Astrocyte (in vitro differentiated cells and primary cell): ENCODE measurements around the gene ARV1. TPM values are rescaled to one million over a fixed set of nuclear protein-coding genes. Genes with fewer than 3 reads are reported as not detected.

Experiments used
- DNase-seq: peaks from one replicate; pipeline ENCODE4 v3.0.0-alpha.2; 2010; ENCODE audit warnings: low read depth
- FAIRE-seq: peaks from 2 replicates; lab custom pipeline; 2011; peaks lifted over from hg19 to GRCh38; lab: Jason Lieb, UNC
- H2AFZ ChIP-seq: 2 replicates; pipeline ENCODE4 v1.6.0; 2012; ENCODE audit warnings: low read depth, low read length, inconsistent platforms
- H3K27ac ChIP-seq: 2 replicates; pipeline ENCODE4 v1.5.1; 2011; ENCODE audit warnings: low read depth, low read length, inconsistent platforms
- H3K27me3 ChIP-seq: 2 replicates; pipeline ENCODE4 v1.6.0; 2011; ENCODE audit warnings: low read length, inconsistent platforms; ENCODE audit not compliant: insufficient read depth
- H3K36me3 ChIP-seq: 2 replicates; pipeline ENCODE4 v1.5.1; 2011; ENCODE audit warnings: low read length, inconsistent platforms; ENCODE audit not compliant: insufficient read depth
- H3K4me1 ChIP-seq: 2 replicates; pipeline ENCODE4 v1.5.1; 2011; ENCODE audit warnings: low read length, inconsistent platforms; ENCODE audit not compliant: insufficient read depth
- H3K4me2 ChIP-seq: 2 replicates; pipeline ENCODE4 v1.6.0; 2012; ENCODE audit warnings: low read length, inconsistent platforms
- H3K4me3 ChIP-seq: 2 replicates; pipeline ENCODE4 v1.5.1; 2011; ENCODE audit warnings: low read depth, mild to moderate bottlenecking, low read length, inconsistent platforms; ENCODE audit not compliant: insufficient read depth
- H3K79me2 ChIP-seq: 2 replicates; pipeline ENCODE4 v1.6.0; 2012; ENCODE audit warnings: mild to moderate bottlenecking, low read length, inconsistent platforms; ENCODE audit not compliant: insufficient read depth
- H3K9ac ChIP-seq: 2 replicates; pipeline ENCODE4 v1.6.0; 2012; ENCODE audit warnings: mild to moderate bottlenecking, low read length, inconsistent platforms
- H3K9me3 ChIP-seq: 2 replicates; pipeline ENCODE4 v1.5.1; 2012; ENCODE audit warnings: low read depth, mild to moderate bottlenecking, low read length, inconsistent platforms; ENCODE audit not compliant: insufficient read depth
- H4K20me1 ChIP-seq: 2 replicates; pipeline ENCODE4 v1.6.0; 2012; ENCODE audit warnings: low read length, inconsistent platforms; ENCODE audit not compliant: insufficient read depth
- H3K27ac Mint-ChIP-seq: one replicate; pipeline ENCODE4 v1.8.0; 2021; ENCODE audit warnings: mild to moderate bottlenecking, mixed read lengths; ENCODE audit not compliant: unreplicated experiment
- H3K27me3 Mint-ChIP-seq: one replicate; pipeline ENCODE4 v1.8.0; 2021; ENCODE audit warnings: low read depth, mixed read lengths; ENCODE audit not compliant: unreplicated experiment
- H3K36me3 Mint-ChIP-seq: one replicate; pipeline ENCODE4 v1.8.0; 2021; ENCODE audit warnings: low read depth, mixed read lengths; ENCODE audit not compliant: unreplicated experiment
- H3K4me1 Mint-ChIP-seq: one replicate; pipeline ENCODE4 v1.8.0; 2021; ENCODE audit warnings: low read depth, mixed read lengths; ENCODE audit not compliant: unreplicated experiment
- H3K4me3 Mint-ChIP-seq: one replicate; pipeline ENCODE4 v1.8.0; 2021; ENCODE audit warnings: mild to moderate bottlenecking, moderate library complexity, mixed read lengths; ENCODE audit not compliant: unreplicated experiment
- H3K9me3 Mint-ChIP-seq: one replicate; pipeline ENCODE4 v1.8.0; 2021; ENCODE audit warnings: mild to moderate bottlenecking, mixed read lengths; ENCODE audit not compliant: unreplicated experiment
- EZH2 ChIP-seq: IDR thresholded peaks from 2 replicates; pipeline ENCODE4 v1.6.1; 2012; ENCODE audit warnings: mild to moderate bottlenecking, low read length, inconsistent platforms; ENCODE audit not compliant: insufficient read depth
- total RNA-seq: library from RNA; stranded (reverse); gene quantifications from 2 replicates; pipeline ENCODE4 v1.2.1, GENCODE V29; 2021
- TF ChIP-seq, protein P1 (sequence below): IDR thresholded peaks from 2 replicates; pipeline ENCODE4 v1.5.1; 2011; ENCODE audit warnings: low read depth, mild to moderate bottlenecking, inconsistent platforms, low read length, moderate library complexity; ENCODE audit not compliant: insufficient read depth

The ARV1 gene
- total RNA-seq, 1 donor from 2014 or later = 14.4 TPM

DNA sequence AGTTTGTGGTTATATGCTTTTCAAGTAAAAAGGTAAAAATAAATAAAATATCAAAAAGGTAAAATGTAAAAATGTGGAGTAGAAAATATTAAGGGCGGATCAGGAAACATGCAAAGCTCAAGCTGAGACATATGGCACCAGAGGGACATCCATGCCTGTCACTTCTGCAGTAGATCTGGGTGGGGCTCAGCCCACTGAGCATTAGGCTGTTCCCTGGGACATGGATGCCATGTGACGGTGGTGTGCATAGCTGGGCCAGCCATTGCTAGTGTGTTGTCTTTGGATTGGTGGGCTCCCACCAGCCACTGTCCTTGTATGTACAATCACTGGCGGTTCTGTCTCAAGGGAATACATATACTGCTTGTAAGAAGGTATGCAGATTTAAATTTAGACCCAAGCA lies 3.3 kb upstream of the ARV1 start:
- DNase-seq (no peak), FAIRE-seq (no peak)
- H3K4me3 Mint-ChIP-seq = no peak overlapping the region
- H3K4me3 ChIP-seq = no peak overlapping the region
- no peak overlapping the region for H3K27ac Mint-ChIP-seq
- no peak for TF ChIP-seq EZH2
- TF ChIP-seq, protein P1, sequence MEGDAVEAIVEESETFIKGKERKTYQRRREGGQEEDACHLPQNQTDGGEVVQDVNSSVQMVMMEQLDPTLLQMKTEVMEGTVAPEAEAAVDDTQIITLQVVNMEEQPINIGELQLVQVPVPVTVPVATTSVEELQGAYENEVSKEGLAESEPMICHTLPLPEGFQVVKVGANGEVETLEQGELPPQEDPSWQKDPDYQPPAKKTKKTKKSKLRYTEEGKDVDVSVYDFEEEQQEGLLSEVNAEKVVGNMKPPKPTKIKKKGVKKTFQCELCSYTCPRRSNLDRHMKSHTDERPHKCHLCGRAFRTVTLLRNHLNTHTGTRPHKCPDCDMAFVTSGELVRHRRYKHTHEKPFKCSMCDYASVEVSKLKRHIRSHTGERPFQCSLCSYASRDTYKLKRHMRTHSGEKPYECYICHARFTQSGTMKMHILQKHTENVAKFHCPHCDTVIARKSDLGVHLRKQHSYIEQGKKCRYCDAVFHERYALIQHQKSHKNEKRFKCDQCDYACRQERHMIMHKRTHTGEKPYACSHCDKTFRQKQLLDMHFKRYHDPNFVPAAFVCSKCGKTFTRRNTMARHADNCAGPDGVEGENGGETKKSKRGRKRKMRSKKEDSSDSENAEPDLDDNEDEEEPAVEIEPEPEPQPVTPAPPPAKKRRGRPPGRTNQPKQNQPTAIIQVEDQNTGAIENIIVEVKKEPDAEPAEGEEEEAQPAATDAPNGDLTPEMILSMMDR = no peak
- H4K20me1 ChIP-seq = peaks cover 6% of the 10 kb centered on the region
- H3K27me3 Mint-ChIP-seq = no peaks in the 10 kb centered on the region
- H3K36me3 ChIP-seq = no peaks in the 10 kb centered on the region
- peaks cover 5% of the 10 kb centered on the region for H3K4me1 ChIP-seq
- H3K27me3 ChIP-seq = no peaks in the 10 kb centered on the region
- no peak overlapping the region for H3K27ac ChIP-seq
- H3K4me1 Mint-ChIP-seq = peaks cover 14% of the 10 kb centered on the region
- no peak overlapping the region for H3K9ac ChIP-seq
- H3K9me3 Mint-ChIP-seq = no peaks in the 10 kb centered on the region
- no peak overlapping the region for H3K4me2 ChIP-seq
- H2AFZ ChIP-seq = no peak overlapping the region
- peaks cover 22% of the 10 kb centered on the region for H3K79me2 ChIP-seq
- H3K36me3 Mint-ChIP-seq = no peaks in the 10 kb centered on the region
- no peaks in the 10 kb centered on the region for H3K9me3 ChIP-seq

DNA sequence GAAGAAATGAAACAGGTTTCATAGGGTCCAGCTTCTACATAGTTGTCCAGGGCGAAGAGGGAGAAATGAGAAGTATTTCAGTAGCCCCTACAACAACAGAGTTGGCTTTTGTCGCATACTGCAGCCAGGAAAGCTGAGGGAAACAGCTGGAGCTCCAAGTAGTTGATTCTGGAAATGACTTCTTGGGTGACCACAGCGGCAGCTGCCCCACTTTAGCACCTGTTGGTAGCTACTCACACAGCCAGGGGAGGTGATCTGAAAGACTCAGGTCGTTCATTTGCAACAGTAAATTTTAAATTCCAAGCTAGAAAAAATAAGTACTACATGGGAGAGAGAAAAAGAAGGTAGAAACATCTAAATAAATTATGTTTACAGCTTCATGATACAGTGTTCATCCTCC lies 2.5 kb upstream of the ARV1 start:
- no peak overlapping the region for H2AFZ ChIP-seq
- H4K20me1 ChIP-seq = peaks cover 6% of the 10 kb centered on the region
- H3K36me3 Mint-ChIP-seq = no peaks in the 10 kb centered on the region
- H3K36me3 ChIP-seq = peaks cover 4% of the 10 kb centered on the region
- TF ChIP-seq, protein P1 = no peak
- no peak for TF ChIP-seq EZH2
- peaks cover 14% of the 10 kb centered on the region for H3K4me1 Mint-ChIP-seq
- H3K9ac ChIP-seq = no peak overlapping the region
- peaks cover 5% of the 10 kb centered on the region for H3K4me1 ChIP-seq
- no peak overlapping the region for H3K4me2 ChIP-seq
- H3K27me3 ChIP-seq = no peaks in the 10 kb centered on the region
- no peak for DNase-seq
- H3K27ac Mint-ChIP-seq = no peak overlapping the region
- H3K4me3 ChIP-seq = no peak overlapping the region
- no peak overlapping the region for H3K4me3 Mint-ChIP-seq
- no peak overlapping the region for H3K27ac ChIP-seq
- no peak for FAIRE-seq
- no peaks in the 10 kb centered on the region for H3K9me3 Mint-ChIP-seq
- no peaks in the 10 kb centered on the region for H3K27me3 Mint-ChIP-seq
- no peaks in the 10 kb centered on the region for H3K9me3 ChIP-seq
- H3K79me2 ChIP-seq = peaks cover 27% of the 10 kb centered on the region

DNA sequence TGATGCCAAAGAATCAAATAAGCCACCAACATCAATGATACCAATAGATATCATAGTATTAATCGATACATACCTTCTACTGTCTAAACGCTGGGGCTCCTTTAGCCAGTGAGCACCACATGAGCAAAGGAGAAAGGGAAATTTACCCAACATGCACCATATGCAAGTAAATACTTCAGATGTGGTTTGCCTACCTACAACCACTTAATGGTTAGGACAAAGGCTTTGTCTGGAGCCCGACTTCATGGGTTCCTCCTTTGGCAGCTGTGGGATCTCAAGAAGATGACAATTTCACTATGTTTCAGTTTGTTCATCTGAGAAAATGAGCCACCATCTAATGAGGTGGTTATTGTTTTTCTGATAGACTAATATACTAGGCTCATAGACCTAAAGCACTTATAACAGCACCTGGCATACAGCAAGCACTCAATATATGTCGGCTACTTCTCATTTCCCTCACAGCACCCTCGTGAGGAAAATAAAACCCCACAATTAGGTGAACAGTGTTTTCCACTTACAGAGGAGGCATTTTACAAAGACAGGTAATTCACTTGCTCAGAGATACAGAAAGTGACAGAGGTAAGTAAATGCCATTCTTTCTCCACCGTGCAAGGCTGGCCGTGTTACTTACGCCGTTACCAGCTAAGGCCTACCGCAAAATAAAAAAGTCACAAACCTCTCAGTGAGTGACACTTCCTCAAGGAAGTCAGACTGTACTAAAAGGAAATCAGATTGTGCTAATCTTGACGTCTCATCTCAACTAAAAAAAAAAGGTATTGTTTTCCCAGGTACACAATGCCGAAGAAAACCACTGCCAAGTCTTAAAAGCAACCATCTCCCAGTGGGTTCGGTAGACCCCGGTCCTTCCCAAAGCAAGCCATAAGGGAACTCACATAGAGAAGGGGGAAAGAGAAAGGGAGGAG lies 1.8 kb upstream of the ARV1 start:
- peak overlapping the region; percentile 89 for H3K4me3 Mint-ChIP-seq
- Histone ChIP-seq H3K4me1 (peaks cover 5% of the 10 kb centered on the region), H3K79me2 (peaks cover 27% of the 10 kb centered on the region), H2AFZ (no peak overlapping the region), H3K9me3 (no peaks in the 10 kb centered on the region), H3K27ac (no peak overlapping the region), H3K4me2 (peak overlapping the region; percentile 95), H3K36me3 (peaks cover 5% of the 10 kb centered on the region), H3K4me3 (no peak overlapping the region), H4K20me1 (peaks cover 3% of the 10 kb centered on the region), H3K27me3 (no peaks in the 10 kb centered on the region), H3K9ac (peak overlapping the region; percentile 60)
- FAIRE-seq = no peak
- H3K4me1 Mint-ChIP-seq = peaks cover 14% of the 10 kb centered on the region
- DNase-seq = no peak
- no peak for TF ChIP-seq EZH2
- TF ChIP-seq, protein P1 = no peak
- H3K36me3 Mint-ChIP-seq = no peaks in the 10 kb centered on the region
- H3K27ac Mint-ChIP-seq = no peak overlapping the region
- no peaks in the 10 kb centered on the region for H3K9me3 Mint-ChIP-seq
- no peaks in the 10 kb centered on the region for H3K27me3 Mint-ChIP-seq
